GM21619 (cell line): ENCODE results near the gene WASF1.

ENCODE experiments used
- ATAC-seq: cut with Tn5 transposase; IDR thresholded peaks from one replicate; pipeline ENCODE4 v1.9.1; 2021; ENCODE audit not compliant: unreplicated experiment

WASF1 gene

GRCh38 chr6:110179406-110180227 is at the start of gene WASF1:
Gene WASF1 (minus strand): TSS chr6:110179670. CDS start chr6:110127601, 52,069 bp downstream.
- peak; percentile 83 for ATAC-seq

- no peak for ATAC-seq
These were observed 46.8 kb upstream of the WASF1 start for GRCh38 chr6:110226261-110226660.

GRCh38 chr6:110221738-110222137 is 42.3 kb upstream of the WASF1 start:
- no peak for ATAC-seq

- ATAC-seq, result no peak
These were observed 37.8 kb upstream of the WASF1 start for GRCh38 chr6:110217266-110217665.

- ATAC-seq, result no peak
These were observed 36.7 kb upstream of the WASF1 start for GRCh38 chr6:110216140-110216539.

GRCh38 chr6:110214338-110214737 is 34.9 kb upstream of the WASF1 start:
- no peak for ATAC-seq

GRCh38 chr6:110211753-110212152 is 32.3 kb upstream of the WASF1 start:
- ATAC-seq, result no peak

GRCh38 chr6:110207652-110208051 is 28.2 kb upstream of the WASF1 start:
- no peak for ATAC-seq

- no peak for ATAC-seq
These were observed 21.8 kb upstream of the WASF1 start for GRCh38 chr6:110201151-110201884.

GRCh38 chr6:110198561-110198960 is 19.1 kb upstream of the WASF1 start:
- no peak for ATAC-seq

GRCh38 chr6:110196874-110197273 is 17.4 kb upstream of the WASF1 start:
- no peak for ATAC-seq

- ATAC-seq, result no peak
These were observed 16.2 kb upstream of the WASF1 start for GRCh38 chr6:110195639-110196038.

GRCh38 chr6:110191477-110191876 is 12.0 kb upstream of the WASF1 start:
- no peak for ATAC-seq

GRCh38 chr6:110190726-110191125 is 11.3 kb upstream of the WASF1 start:
- ATAC-seq, result no peak

GRCh38 chr6:110188791-110189190 is 9.3 kb upstream of the WASF1 start:
- no peak for ATAC-seq

- ATAC-seq, result peak; percentile 48
These were observed 6.4 kb upstream of the WASF1 start for GRCh38 chr6:110185879-110186278.

GRCh38 chr6:110183292-110183885 is 3.9 kb upstream of the WASF1 start:
- ATAC-seq, result no peak

- ATAC-seq, result no peak
These were observed 1.9 kb upstream of the WASF1 start for GRCh38 chr6:110181131-110182030.

GRCh38 chr6:110180228-110181008 is 948 bp upstream of the WASF1 start, which contains the start of gene CDC40:
Gene CDC40 (plus strand): TSS chr6:110180427. CDS start chr6:110180445, 18 bp downstream.
- ATAC-seq, result peak; percentile 47
